ENCODE results near the gene PRDM11.

Gene PRDM11

GRCh38 chr11:45146072-45147016 lies at the start of gene PRDM11:
Gene PRDM11, plus strand, starts transcription at chr11:45146639. Its CDS starts 35,128 bp downstream, at chr11:45181767.
- H3K4me3 ChIP-seq (ENCODE audit: low read depth, low read length) = peak within 1 kb of the TSS; percentile 76
- TF ChIP-seq, protein P1, sequence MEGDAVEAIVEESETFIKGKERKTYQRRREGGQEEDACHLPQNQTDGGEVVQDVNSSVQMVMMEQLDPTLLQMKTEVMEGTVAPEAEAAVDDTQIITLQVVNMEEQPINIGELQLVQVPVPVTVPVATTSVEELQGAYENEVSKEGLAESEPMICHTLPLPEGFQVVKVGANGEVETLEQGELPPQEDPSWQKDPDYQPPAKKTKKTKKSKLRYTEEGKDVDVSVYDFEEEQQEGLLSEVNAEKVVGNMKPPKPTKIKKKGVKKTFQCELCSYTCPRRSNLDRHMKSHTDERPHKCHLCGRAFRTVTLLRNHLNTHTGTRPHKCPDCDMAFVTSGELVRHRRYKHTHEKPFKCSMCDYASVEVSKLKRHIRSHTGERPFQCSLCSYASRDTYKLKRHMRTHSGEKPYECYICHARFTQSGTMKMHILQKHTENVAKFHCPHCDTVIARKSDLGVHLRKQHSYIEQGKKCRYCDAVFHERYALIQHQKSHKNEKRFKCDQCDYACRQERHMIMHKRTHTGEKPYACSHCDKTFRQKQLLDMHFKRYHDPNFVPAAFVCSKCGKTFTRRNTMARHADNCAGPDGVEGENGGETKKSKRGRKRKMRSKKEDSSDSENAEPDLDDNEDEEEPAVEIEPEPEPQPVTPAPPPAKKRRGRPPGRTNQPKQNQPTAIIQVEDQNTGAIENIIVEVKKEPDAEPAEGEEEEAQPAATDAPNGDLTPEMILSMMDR (conservative IDR thresholded peaks at IDR 0.05; ENCODE audit: low read depth, low read length) = no peak
- peak; percentile 82 for DNase-seq (ENCODE audit: low read depth)

DNA sequence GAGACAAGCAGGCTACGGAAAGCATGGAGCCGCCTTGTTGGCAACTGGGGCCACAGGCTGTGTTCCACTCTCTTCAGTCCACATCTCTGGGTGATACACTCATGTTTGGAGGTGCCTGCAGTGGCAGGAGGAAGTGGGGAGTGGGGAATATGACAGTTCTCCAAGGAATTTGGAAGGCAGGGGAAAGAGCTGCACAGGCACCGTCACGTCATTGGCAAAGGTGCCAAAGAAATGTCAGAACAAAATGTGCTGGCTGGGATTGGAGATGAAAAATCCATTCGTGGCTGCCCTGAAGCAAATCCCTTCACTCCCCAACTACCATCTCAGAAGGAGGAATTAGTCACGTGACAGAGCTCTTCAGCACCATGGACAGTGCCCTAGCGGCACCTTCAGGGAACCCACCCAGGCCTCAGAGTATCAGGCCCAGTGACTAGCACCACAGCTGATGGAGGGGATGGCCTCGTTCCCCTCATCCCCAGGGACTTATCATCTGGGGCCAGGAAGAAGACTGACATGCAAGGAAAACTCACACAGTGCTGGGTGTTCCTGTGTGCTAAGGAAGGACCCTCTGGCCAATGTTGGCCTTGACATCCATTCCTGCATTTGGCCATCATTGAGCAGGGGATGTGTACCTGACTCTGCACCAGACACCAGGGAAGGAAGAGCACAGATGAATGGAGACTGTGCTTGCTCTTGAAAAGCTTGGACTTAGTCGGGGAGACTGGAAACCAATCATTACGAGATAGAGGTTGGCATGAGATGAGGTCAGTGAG lies 48.5 kb upstream of the PRDM11 start:
- DNase-seq (ENCODE audit: low read depth) = peak; percentile 56
- TF ChIP-seq, protein P1 (conservative IDR thresholded peaks at IDR 0.05; ENCODE audit: low read depth, low read length) = no peak
- no peak overlapping the region for H3K4me3 ChIP-seq (ENCODE audit: low read depth, low read length)

GRCh38 chr11:45098929-45099328 lies 47.5 kb upstream of the PRDM11 start:
- TF ChIP-seq, protein P1 (conservative IDR thresholded peaks at IDR 0.05; ENCODE audit: low read depth, low read length) = no peak
- DNase-seq (ENCODE audit: low read depth) = no peak
- no peak overlapping the region for H3K4me3 ChIP-seq (ENCODE audit: low read depth, low read length)

- TF ChIP-seq, protein P1 (conservative IDR thresholded peaks at IDR 0.05; ENCODE audit: low read depth, low read length) = no peak
- no peak overlapping the region for H3K4me3 ChIP-seq (ENCODE audit: low read depth, low read length)
- peak; percentile 54 for DNase-seq (ENCODE audit: low read depth)
Observed at GRCh38 chr11:45100339-45100738, 46.1 kb upstream of the PRDM11 start.

DNA sequence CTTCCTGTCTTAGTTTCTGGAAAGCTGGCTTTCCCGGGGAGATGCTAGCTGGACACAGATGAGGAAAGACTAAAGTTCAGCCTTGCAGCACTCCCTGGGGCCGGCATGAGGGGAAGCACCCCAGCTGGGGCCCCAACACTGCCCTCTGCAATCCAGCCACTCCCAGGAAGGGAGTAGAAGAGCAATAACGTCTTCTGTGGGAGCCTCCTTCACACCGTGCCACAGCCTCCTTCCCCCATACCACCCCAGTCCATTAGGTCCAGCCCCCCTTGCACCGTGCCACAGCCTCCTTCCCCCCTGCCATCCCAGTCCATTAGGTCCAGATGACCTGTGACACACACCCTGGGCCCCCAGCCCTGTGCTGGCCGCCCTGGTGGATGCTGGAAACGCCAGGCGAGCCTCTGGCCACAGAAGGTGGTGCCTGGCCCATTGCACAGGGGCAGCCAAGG lies 44.1 kb upstream of the PRDM11 start:
- no peak for DNase-seq (ENCODE audit: low read depth)
- TF ChIP-seq, protein P1 (conservative IDR thresholded peaks at IDR 0.05; ENCODE audit: low read depth, low read length) = no peak
- no peak overlapping the region for H3K4me3 ChIP-seq (ENCODE audit: low read depth, low read length)

DNA sequence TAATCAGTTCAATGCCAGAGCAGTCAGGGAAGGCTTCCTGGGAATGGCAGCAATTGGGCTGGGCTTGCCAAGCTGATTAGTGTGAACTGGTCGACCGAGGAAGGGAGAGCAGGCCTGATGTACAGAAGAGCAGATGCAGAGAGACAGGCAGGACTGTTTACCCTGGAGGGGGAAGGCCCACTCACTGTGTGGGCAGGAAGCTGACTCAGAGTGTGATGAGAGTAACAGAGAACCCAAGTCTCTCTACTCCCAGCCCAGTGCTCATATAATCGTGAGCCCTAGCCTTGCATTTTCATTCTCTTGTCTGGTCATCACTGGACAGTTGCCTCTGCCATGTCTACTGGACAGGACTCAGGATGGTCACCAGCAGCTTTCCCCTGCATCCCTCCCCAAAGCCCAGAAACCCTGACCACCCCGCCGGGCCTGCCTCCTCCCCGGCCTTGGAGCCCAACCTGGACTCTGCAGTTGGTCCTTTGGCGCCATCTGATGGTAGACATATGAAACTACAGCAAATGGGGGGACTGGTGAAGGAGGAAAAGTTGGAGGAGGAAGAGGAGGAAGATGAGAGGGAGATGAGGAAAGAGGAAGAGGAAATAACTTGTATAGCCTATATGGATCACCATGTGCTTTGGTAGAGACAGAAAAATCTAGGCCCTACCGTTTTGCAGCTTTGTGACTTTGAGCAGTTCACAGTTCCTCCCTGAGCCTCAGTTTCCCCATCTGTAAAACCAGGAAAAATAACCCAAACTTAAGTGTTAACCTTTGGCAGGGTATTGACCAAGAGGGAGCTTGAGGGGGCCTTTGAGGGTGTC lies 43.4 kb upstream of the PRDM11 start:
- H3K4me3 ChIP-seq (ENCODE audit: low read depth, low read length) = peak overlapping the region; percentile 39
- peak; percentile 90 for DNase-seq (ENCODE audit: low read depth)
- TF ChIP-seq, protein P1 (conservative IDR thresholded peaks at IDR 0.05; ENCODE audit: low read depth, low read length) = peak; percentile 99
